GM12878 (cell line): Measurements from ENCODE around the gene CHN2. TPM values are rescaled to one million over a fixed set of nuclear protein-coding genes. Genes with fewer than 3 reads are reported as not detected.

ENCODE experiments used
- ATAC-seq: fragments of 200-7000 bp; cut with Tn5 transposase; 3 replicates; pipeline ENCODE4 v1.9.1; 2020; ENCODE audit warnings: mild to moderate bottlenecking, moderate library complexity
- BruUV-seq: library from RNA; stranded (reverse); fragments of 400-500 nt; replicated peaks from 2 replicates; lab custom pipeline; 2021; lab: Mats Ljungman, UMichigan
- CTCF ChIA-PET: fragments of 300-600 bp; sonication (Branson Sonifier 250); formaldehyde crosslinking; extraction: SDS; loops from one replicate; lab custom pipeline; 2021; ENCODE audit warnings: inconsistent platforms; lab: Yijun Ruan, JAX
- POLR2A ChIA-PET: fragments of 350-600 bp; formaldehyde crosslinking; extraction: SDS; loops from one replicate; lab custom pipeline; 2021; ENCODE audit warnings: inconsistent platforms; lab: Charles Lee
- RAD21 ChIA-PET: fragments of 300-600 bp; sonication (Branson Sonifier 250); formaldehyde crosslinking; loops from one replicate; lab custom pipeline; 2023; ENCODE audit warnings: antibody characterized with exemption; ENCODE audit not compliant: unreplicated experiment; lab: Charles Lee
- SMC1A ChIA-PET: fragments of 300-600 bp; sonication (Branson Sonifier 250); formaldehyde crosslinking; loops from one replicate; lab custom pipeline; 2023; ENCODE audit not compliant: unreplicated experiment, uncharacterized antibody; lab: Charles Lee
- DNase-seq: peaks from one replicate; pipeline ENCODE4 v3.0.0-alpha.2; 2011; ENCODE audit warnings: low read depth, low spot score
- FAIRE-seq: peaks from 3 replicates; lab custom pipeline; 2011; peaks lifted over from hg19 to GRCh38; lab: Jason Lieb, UNC
- H2AFZ ChIP-seq: 2 replicates; pipeline ENCODE4 v1.6.0; 2011; ENCODE audit warnings: low read depth, low read length, control low read depth; ENCODE audit not compliant: control insufficient read depth
- H3K27ac ChIP-seq: 2 replicates; pipeline ENCODE4 v1.5.1; 2011; ENCODE audit warnings: control low read depth; ENCODE audit not compliant: control insufficient read depth, insufficient read depth
- H3K27me3 ChIP-seq, 2 experiments: replicated peaks in 1 of 2; 2 replicates each; pipeline versions ENCODE4 v1.6.0 to v1.6.1; 2011; ENCODE audit warnings: low read length in 1 of 2; ENCODE audit not compliant: control insufficient read depth in 2 of 2, insufficient read depth in 2 of 2
- H3K36me3 ChIP-seq, 2 experiments: 2 replicates each; pipeline ENCODE4 v1.5.1; 2011; ENCODE audit warnings: low read length in 1 of 2; ENCODE audit not compliant: control insufficient read depth in 2 of 2, insufficient read depth in 2 of 2
- H3K4me1 ChIP-seq: 2 replicates; pipeline ENCODE4 v1.6.1; 2011; ENCODE audit warnings: mild to moderate bottlenecking, low read length, moderate library complexity, mixed read lengths; ENCODE audit not compliant: control insufficient read depth, insufficient read depth
- H3K4me2 ChIP-seq: 2 replicates; pipeline ENCODE4 v1.6.0; 2011; ENCODE audit warnings: control low read depth; ENCODE audit not compliant: control insufficient read depth, insufficient read depth
- H3K4me3 ChIP-seq: fragments of 200-600 bp; sonication (generic); 2 replicates; pipeline ENCODE4 v1.5.1; 2016
- H3K79me2 ChIP-seq: 2 replicates; pipeline ENCODE4 v1.6.0; 2011; ENCODE audit warnings: low read length; ENCODE audit not compliant: control insufficient read depth, insufficient read depth
- H3K9ac ChIP-seq: 2 replicates; pipeline ENCODE4 v1.8.0; 2011; ENCODE audit warnings: low read length, control low read depth, mixed read lengths; ENCODE audit not compliant: control insufficient read depth, insufficient read depth
- H3K9me3 ChIP-seq: replicated peaks from 3 replicates; pipeline ENCODE4 v1.5.1; 2011; ENCODE audit warnings: mild to moderate bottlenecking, low read length; ENCODE audit not compliant: control insufficient read depth, insufficient read depth
- H4K20me1 ChIP-seq: 2 replicates; pipeline ENCODE4 v1.6.0; 2011; ENCODE audit not compliant: control insufficient read depth, insufficient read depth
- CHD1 ChIP-seq: IDR thresholded peaks from 2 replicates; pipeline ENCODE4 v1.6.1; 2012; ENCODE audit warnings: low read depth, low read length, improper control_type of control experiment
- HDAC6 ChIP-seq: fragments of 200-600 bp; sonication (generic); IDR thresholded peaks from one replicate; pipeline ENCODE4 v1.8.0; 2017; ENCODE audit warnings: antibody characterized with exemption; ENCODE audit not compliant: unreplicated experiment
- IKZF2 ChIP-seq, 2 experiments: fragments of 450-650 bp; IDR thresholded peaks; 2 replicates each; pipeline ENCODE4 v1.6.1; 2017; ENCODE audit warnings: mild to moderate bottlenecking in 2 of 2, moderate library complexity in 2 of 2
- NBN ChIP-seq: fragments of 450-650 bp; IDR thresholded peaks from 2 replicates; pipeline ENCODE4 v1.6.1; 2016
- RELB ChIP-seq: fragments of 450-650 bp; IDR thresholded peaks from 2 replicates; pipeline ENCODE4 v1.6.1; 2017; ENCODE audit warnings: low read depth, mild to moderate bottlenecking, moderate library complexity
- ZBTB33 ChIP-seq: fragments of 450-650 bp; IDR thresholded peaks from 2 replicates; pipeline ENCODE4 v1.6.1; 2017; ENCODE audit warnings: mild to moderate bottlenecking
- ZNF217 ChIP-seq: fragments of 450-650 bp; IDR thresholded peaks from 2 replicates; pipeline ENCODE4 v1.6.1; 2017; ENCODE audit warnings: antibody characterized with exemption, mild to moderate bottlenecking
- WGBS: methylation state at CpG from one replicate; pipeline ENCODE4 v1.1.6; 2016; ENCODE audit warnings: low lambda C conversion rate; ENCODE audit not compliant: insufficient replicate concordance, insufficient coverage; ENCODE audit errors: missing lambda C conversion rate; 5-methylcytosine and 5-hydroxymethylcytosine counted together
- in situ Hi-C: fragments of 300-500 bp; cut with MboI; formaldehyde crosslinking; loops from 9 replicates; pipeline ENCODE4 v1.14.3; 2018; ENCODE audit warnings: mixed read lengths
- intact Hi-C: fragments of 100-400 bp; cut with micrococcal nuclease; formaldehyde crosslinking; loops from one replicate; pipeline ENCODE4 v1.14.2; 2022; ENCODE audit not compliant: unreplicated experiment
- polyA plus RNA-seq, 11 experiments: library from polyadenylated mRNA; depleted of rRNA in 4 of 11; unstranded in 6 of 11; stranded (reverse) in 5 of 11; fragments of >200 nt; fragmentation: Nextera tagmentation in 4 of 11; fragmentation: Illumina TruSeq in 1 of 11; extraction: Ambion mirVana in 4 of 11; extraction: Trizol in 1 of 11; gene quantifications; 1 replicate in 1 of 11; 2 replicates in 10 of 11; pipeline versions ENCODE4 v1.2.1 to v1.2.3, GENCODE V29; 2011 to 2016; ENCODE audit warnings: inconsistent platforms in 2 of 11, missing spikeins in 2 of 11, low read depth in 1 of 11
- total RNA-seq, 4 experiments: library from RNA; depleted of rRNA in 3 of 4; stranded (reverse); fragments of >200 nt in 3 of 4; fragmentation: Illumina TruSeq in 1 of 4; extraction: Trizol in 1 of 4; gene quantifications; 2 replicates each; pipeline versions ENCODE4 v1.2.1 to v1.2.3, GENCODE V29; 2013 to 2021

The CHN2 gene
- total and polyA plus RNA-seq, 10 of the 15 experiments (the other 5 are each of a cell fraction or from before 2014, with no cell fraction given), result 0.11 to 3.8 (median 0.37) TPM; not detected in 2

GRCh38 chr7:29379551-29379950, 185.0 kb downstream of the CHN2 start:
- intact Hi-C loops (no loop called here), in situ Hi-C loops (no loop called here)
- ChIA-PET SMC1A (no interaction called here), CTCF (no interaction called here), RAD21 (no interaction called here), POLR2A (interaction anchor here (0.7 kb wide), 1 partner anchor 21 kb away, joined by 4 read pairs; no protein-coding TSS in a partner anchor)
- Histone ChIP-seq H3K27ac (no peak overlapping the region), H4K20me1 (no peaks in the 10 kb centered on the region), H3K4me2 (no peak overlapping the region), H3K9me3 (no peaks in the 10 kb centered on the region), H3K9ac (no peak overlapping the region), H3K4me1 (no peaks in the 10 kb centered on the region), H2AFZ (no peak overlapping the region), H3K36me3 (no peaks in the 10 kb centered on the region), H3K27me3 (peaks cover 0 to 2% of the 10 kb centered on the region in 2 experiments; a peak in 2 of 4 replicates), H3K79me2 (no peaks in the 10 kb centered on the region), H3K4me3 (no peak overlapping the region)
- DNase-seq, result no peak
- no peak for FAIRE-seq
- TF ChIP-seq CHD1 (no peak), ZNF217 (no peak), NBN (no peak), RELB (no peak), IKZF2 (IDR thresholded peaks at IDR 0.05) (no peak), ZBTB33 (no peak), HDAC6 (no peak)
- BruUV-seq, result no TSS peak
- 15% methylated on average over 2 of the region's 2 CpGs for WGBS
- no peak for ATAC-seq
